HG03354 (cell line): ENCODE results near the gene SCN2A.

ENCODE experiments used
- ATAC-seq: cut with Tn5 transposase; IDR thresholded peaks from one replicate; pipeline ENCODE4 v1.9.1; 2021; ENCODE audit warnings: mild to moderate bottlenecking; ENCODE audit not compliant: unreplicated experiment, poor library complexity, severe bottlenecking

The SCN2A gene

GRCh38 chr2:165406173-165406572 is 167.0 kb downstream of the SCN2A start:
- no peak for ATAC-seq

GRCh38 chr2:165407466-165407865 is 168.3 kb downstream of the SCN2A start:
- no peak for ATAC-seq

GRCh38 chr2:165408186-165408585 is 169.0 kb downstream of the SCN2A start:
- ATAC-seq: no peak

GRCh38 chr2:165410276-165410675 is 171.1 kb downstream of the SCN2A start:
- no peak for ATAC-seq

- no peak for ATAC-seq
Measured at GRCh38 chr2:165414187-165414586, 175.0 kb downstream of the SCN2A start.

- peak; percentile 46 for ATAC-seq
Measured at GRCh38 chr2:165417009-165417408, 177.8 kb downstream of the SCN2A start.

- ATAC-seq: no peak
Measured at GRCh38 chr2:165420231-165420630, 181.0 kb downstream of the SCN2A start.

GRCh38 chr2:165423081-165423480 is 183.9 kb downstream of the SCN2A start:
- ATAC-seq: no peak

GRCh38 chr2:165425556-165425955 is 186.3 kb downstream of the SCN2A start:
- no peak for ATAC-seq

GRCh38 chr2:165427686-165428085 is 188.5 kb downstream of the SCN2A start:
- ATAC-seq: no peak

GRCh38 chr2:165428926-165429325 is 189.7 kb downstream of the SCN2A start:
- no peak for ATAC-seq

- no peak for ATAC-seq
Measured at GRCh38 chr2:165431014-165431413, 191.8 kb downstream of the SCN2A start.

- ATAC-seq: no peak
Measured at GRCh38 chr2:165432234-165432966, 193.2 kb downstream of the SCN2A start.

- no peak for ATAC-seq
Measured at GRCh38 chr2:165434865-165435496, 195.8 kb downstream of the SCN2A start.

- ATAC-seq: no peak
Measured at GRCh38 chr2:165435611-165436010, 196.4 kb downstream of the SCN2A start.

- peak; percentile 58 for ATAC-seq
Measured at GRCh38 chr2:165436559-165436958, 197.3 kb downstream of the SCN2A start.

- ATAC-seq: no peak
Measured at GRCh38 chr2:165440367-165440766, 201.2 kb downstream of the SCN2A start.
